Thyroid gland (tissue), 4 donors: Measurements from ENCODE around the gene FBN2.

Experiments
- POLR2A ChIP-seq, 2 donors: fragments of 450-650 bp; IDR thresholded peaks; one replicate each; pipeline ENCODE4 v1.6.1; 2017; ENCODE audit warnings: antibody characterized with exemption in 2 of 2, mild to moderate bottlenecking in 2 of 2, moderate library complexity in 1 of 2
- TF ChIP-seq, protein P1 (sequence below), 6 experiments: fragments of 200-600 bp in 3 of 6; fragments of 450-650 bp in 3 of 6; sonication (generic) in 3 of 6; IDR thresholded peaks; one replicate each; pipeline ENCODE4 v1.5.1; 2016 to 2019; ENCODE audit warnings: antibody characterized with exemption in 6 of 6, mild to moderate bottlenecking in 2 of 6, inconsistent platforms in 1 of 6, moderate library complexity in 1 of 6

DNA sequence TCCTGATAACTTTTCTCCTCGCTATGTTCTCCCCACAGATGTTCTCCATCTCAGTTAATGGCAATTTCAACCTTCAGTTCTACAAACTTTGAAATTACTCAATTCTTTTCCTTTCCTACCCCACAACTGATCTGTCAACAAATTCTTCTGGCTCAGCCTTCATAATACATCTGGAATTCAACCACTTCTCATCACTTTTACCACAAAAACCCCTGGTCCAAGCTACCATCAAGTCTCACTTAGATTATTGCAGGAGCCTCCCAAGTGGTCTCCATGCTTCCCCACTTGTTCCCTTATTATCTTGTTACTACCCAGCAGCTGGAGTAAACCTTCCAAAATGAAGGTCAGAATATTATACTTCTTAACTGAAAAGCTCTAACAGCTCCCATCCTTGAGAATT lies 110.1 kb downstream of the FBN2 start:
- no peak for TF ChIP-seq POLR2A (IDR thresholded peaks at IDR 0.05)
- TF ChIP-seq, protein P1, sequence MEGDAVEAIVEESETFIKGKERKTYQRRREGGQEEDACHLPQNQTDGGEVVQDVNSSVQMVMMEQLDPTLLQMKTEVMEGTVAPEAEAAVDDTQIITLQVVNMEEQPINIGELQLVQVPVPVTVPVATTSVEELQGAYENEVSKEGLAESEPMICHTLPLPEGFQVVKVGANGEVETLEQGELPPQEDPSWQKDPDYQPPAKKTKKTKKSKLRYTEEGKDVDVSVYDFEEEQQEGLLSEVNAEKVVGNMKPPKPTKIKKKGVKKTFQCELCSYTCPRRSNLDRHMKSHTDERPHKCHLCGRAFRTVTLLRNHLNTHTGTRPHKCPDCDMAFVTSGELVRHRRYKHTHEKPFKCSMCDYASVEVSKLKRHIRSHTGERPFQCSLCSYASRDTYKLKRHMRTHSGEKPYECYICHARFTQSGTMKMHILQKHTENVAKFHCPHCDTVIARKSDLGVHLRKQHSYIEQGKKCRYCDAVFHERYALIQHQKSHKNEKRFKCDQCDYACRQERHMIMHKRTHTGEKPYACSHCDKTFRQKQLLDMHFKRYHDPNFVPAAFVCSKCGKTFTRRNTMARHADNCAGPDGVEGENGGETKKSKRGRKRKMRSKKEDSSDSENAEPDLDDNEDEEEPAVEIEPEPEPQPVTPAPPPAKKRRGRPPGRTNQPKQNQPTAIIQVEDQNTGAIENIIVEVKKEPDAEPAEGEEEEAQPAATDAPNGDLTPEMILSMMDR (IDR thresholded peaks at IDR 0.05): no peak
